ACC112 (cell line): ENCODE data around the gene SASH1.

Source experiments
- H2AFZ ChIP-seq: fragments of 200-600 bp; sonication (generic); one replicate; pipeline ENCODE4 v1.6.0; 2017; ENCODE audit warnings: antibody characterized with exemption, low read length; ENCODE audit not compliant: unreplicated experiment
- H3K27ac ChIP-seq: fragments of 200-600 bp; sonication (generic); 2 replicates; pipeline ENCODE4 v1.5.1; 2014; ENCODE audit warnings: low read depth, mild to moderate bottlenecking, antibody characterized with exemption, low read length, moderate library complexity
- H3K27me3 ChIP-seq: fragments of 200-600 bp; sonication (generic); 2 replicates; pipeline ENCODE4 v1.6.1; 2014; ENCODE audit warnings: mild to moderate bottlenecking, antibody characterized with exemption, low read length, moderate library complexity, mixed read lengths; ENCODE audit not compliant: insufficient read depth
- H3K36me3 ChIP-seq: fragments of 200-600 bp; sonication (generic); 2 replicates; pipeline ENCODE4 v1.6.1; 2016; ENCODE audit warnings: mild to moderate bottlenecking, antibody characterized with exemption, low read length, moderate library complexity, mixed read lengths; ENCODE audit not compliant: insufficient read depth
- H3K4me1 ChIP-seq: fragments of 200-600 bp; sonication (generic); one replicate; pipeline ENCODE4 v1.6.1; 2016; ENCODE audit warnings: low read length, mixed read lengths; ENCODE audit not compliant: insufficient read depth, unreplicated experiment, control insufficient read depth
- H3K4me3 ChIP-seq: fragments of 200-600 bp; sonication (generic); 2 replicates; pipeline ENCODE4 v1.5.1; 2014; ENCODE audit warnings: mild to moderate bottlenecking, low read depth, low read length
- H3K79me2 ChIP-seq: fragments of 200-600 bp; sonication (generic); one replicate; pipeline ENCODE4 v1.6.0; 2016; ENCODE audit warnings: low read length; ENCODE audit not compliant: control insufficient read depth, unreplicated experiment, insufficient read depth

Gene SASH1

GRCh38 chr6:148516617-148517016, 174.0 kb downstream of the SASH1 start:
- Histone ChIP-seq H3K27ac (no peak overlapping the region), H3K4me1 (peaks cover 34% of the 10 kb centered on the region), H3K27me3 (no peaks in the 10 kb centered on the region), H2AFZ (no peak overlapping the region), H3K79me2 (peaks cover 15% of the 10 kb centered on the region), H3K36me3 (peaks cover 36% of the 10 kb centered on the region; the same call in 1 of the 2 replicates), H3K4me3 (no peak overlapping the region)

DNA sequence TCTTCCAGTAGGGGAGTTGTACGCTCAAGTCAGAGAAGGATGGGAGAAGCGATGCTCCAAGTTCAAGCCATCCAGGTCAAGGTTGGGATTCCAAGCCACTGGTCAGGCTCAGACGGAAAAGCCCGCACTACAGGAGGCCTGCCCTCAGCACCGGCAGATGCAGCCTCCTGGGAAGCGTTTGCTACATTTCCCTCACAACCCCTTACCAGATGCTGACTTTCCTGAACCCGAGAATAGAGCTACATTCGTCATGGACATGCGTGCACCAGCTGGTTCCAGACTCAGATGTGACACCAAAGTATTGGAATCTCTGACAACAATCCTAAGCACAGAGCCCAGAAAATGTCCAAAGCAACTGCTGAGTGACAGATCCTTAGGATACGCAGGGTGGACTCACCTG, 174.8 kb downstream of the SASH1 start:
- H3K79me2 ChIP-seq: peaks cover 15% of the 10 kb centered on the region
- H3K36me3 ChIP-seq: peaks cover 36% of the 10 kb centered on the region; the same call in 1 of the 2 replicates
- no peaks in the 10 kb centered on the region for H3K27me3 ChIP-seq
- H3K4me3 ChIP-seq: no peak overlapping the region
- H3K27ac ChIP-seq: no peak overlapping the region
- peaks cover 42% of the 10 kb centered on the region for H3K4me1 ChIP-seq
- H2AFZ ChIP-seq: no peak overlapping the region

GRCh38 chr6:148518511-148519156, 176.0 kb downstream of the SASH1 start:
- Histone ChIP-seq H3K79me2 (peaks cover 8% of the 10 kb centered on the region), H3K27ac (no peak overlapping the region), H3K36me3 (peaks cover 36% of the 10 kb centered on the region; the same call in 1 of the 2 replicates), H3K4me3 (no peak overlapping the region), H2AFZ (no peak overlapping the region), H3K27me3 (no peaks in the 10 kb centered on the region), H3K4me1 (peaks cover 45% of the 10 kb centered on the region)

GRCh38 chr6:148520109-148520841, 177.6 kb downstream of the SASH1 start:
- Histone ChIP-seq H3K36me3 (peaks cover 28% of the 10 kb centered on the region; the same call in 1 of the 2 replicates), H3K27ac (peak overlapping the region; percentile 100), H3K79me2 (peaks cover 3% of the 10 kb centered on the region), H3K4me3 (no peak overlapping the region), H2AFZ (no peak overlapping the region), H3K27me3 (no peaks in the 10 kb centered on the region), H3K4me1 (peaks cover 48% of the 10 kb centered on the region)

- H3K27me3 ChIP-seq: no peaks in the 10 kb centered on the region
- peak overlapping the region; percentile 100 for H3K27ac ChIP-seq
- H3K4me1 ChIP-seq: peaks cover 54% of the 10 kb centered on the region
- H3K36me3 ChIP-seq: peaks cover 20% of the 10 kb centered on the region; the same call in 1 of the 2 replicates
- peaks cover 3% of the 10 kb centered on the region for H3K79me2 ChIP-seq
- H2AFZ ChIP-seq: no peak overlapping the region
- peak overlapping the region; percentile 33 for H3K4me3 ChIP-seq
These were observed 178.5 kb downstream of the SASH1 start for GRCh38 chr6:148521158-148521557.

DNA sequence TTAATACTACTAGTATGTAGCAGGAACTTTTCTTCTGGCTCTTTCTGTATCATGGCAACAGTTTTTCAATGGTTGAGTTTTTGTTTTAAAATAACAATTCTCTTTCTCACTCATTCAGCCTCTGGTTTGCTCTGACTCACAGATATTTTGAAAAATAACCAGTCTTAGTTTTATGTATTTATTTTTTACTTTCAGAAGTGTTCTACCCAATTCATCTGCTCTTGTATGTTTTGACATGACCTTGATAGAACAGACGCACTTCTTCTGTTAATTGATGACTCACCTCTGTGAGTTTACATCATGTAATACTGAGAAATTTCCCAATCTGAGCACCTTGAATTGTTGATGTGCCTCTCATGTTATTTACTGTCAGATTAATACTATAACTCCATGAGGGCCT, 178.9 kb downstream of the SASH1 start:
- Histone ChIP-seq H3K4me3 (peak overlapping the region; percentile 33; the same call in 1 of the 2 replicates), H3K4me1 (peaks cover 54% of the 10 kb centered on the region), H3K27ac (peak overlapping the region; percentile 100), H3K27me3 (no peaks in the 10 kb centered on the region), H2AFZ (no peak overlapping the region), H3K36me3 (peaks cover 20% of the 10 kb centered on the region; the same call in 1 of the 2 replicates), H3K79me2 (peaks cover 3% of the 10 kb centered on the region)

- Histone ChIP-seq H3K27me3 (no peaks in the 10 kb centered on the region), H3K79me2 (peaks cover 3% of the 10 kb centered on the region), H2AFZ (no peak overlapping the region), H3K4me3 (no peak overlapping the region), H3K27ac (peak overlapping the region; percentile 100), H3K36me3 (peaks cover 25% of the 10 kb centered on the region), H3K4me1 (peaks cover 61% of the 10 kb centered on the region)
These were observed 180.4 kb downstream of the SASH1 start for GRCh38 chr6:148523048-148523447.

DNA sequence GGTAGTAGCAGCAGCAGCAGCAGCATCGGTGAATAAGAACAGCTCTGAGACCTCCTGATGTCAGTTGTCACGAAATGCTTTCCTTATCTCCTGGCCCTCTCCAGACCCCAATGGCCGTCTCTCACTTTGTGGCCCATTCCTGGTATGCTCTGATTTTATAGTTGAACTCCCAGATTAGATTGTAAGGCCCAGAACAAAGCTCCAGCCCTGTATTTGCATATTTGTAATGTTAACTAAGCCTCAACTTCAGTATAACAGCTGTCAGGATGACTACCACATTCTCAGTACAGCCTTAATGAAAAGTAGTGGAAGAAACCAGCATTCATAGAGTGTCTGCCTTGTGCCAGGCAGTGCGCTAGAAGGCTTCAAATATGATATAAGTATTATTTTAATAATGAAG, 180.9 kb downstream of the SASH1 start:
- H3K4me1 ChIP-seq: peaks cover 61% of the 10 kb centered on the region
- H3K27ac ChIP-seq: peak overlapping the region; percentile 100
- H3K4me3 ChIP-seq: no peak overlapping the region
- H3K36me3 ChIP-seq: peaks cover 26% of the 10 kb centered on the region
- H3K27me3 ChIP-seq: no peaks in the 10 kb centered on the region
- H3K79me2 ChIP-seq: peaks cover 3% of the 10 kb centered on the region
- no peak overlapping the region for H2AFZ ChIP-seq

- peaks cover 67% of the 10 kb centered on the region for H3K4me1 ChIP-seq
- peak overlapping the region; percentile 100 for H3K27ac ChIP-seq
- H3K4me3 ChIP-seq: peak overlapping the region; percentile 65
- peaks cover 26% of the 10 kb centered on the region for H3K36me3 ChIP-seq
- no peak overlapping the region for H2AFZ ChIP-seq
- H3K27me3 ChIP-seq: no peaks in the 10 kb centered on the region
- H3K79me2 ChIP-seq: peaks cover 3% of the 10 kb centered on the region
These were observed 181.8 kb downstream of the SASH1 start for GRCh38 chr6:148524471-148524882.

GRCh38 chr6:148524976-148525375, 182.3 kb downstream of the SASH1 start:
- peaks cover 72% of the 10 kb centered on the region for H3K4me1 ChIP-seq
- H2AFZ ChIP-seq: no peak overlapping the region
- no peaks in the 10 kb centered on the region for H3K27me3 ChIP-seq
- peak overlapping the region; percentile 100 for H3K27ac ChIP-seq
- peaks cover 21% of the 10 kb centered on the region for H3K36me3 ChIP-seq
- peaks cover 3% of the 10 kb centered on the region for H3K79me2 ChIP-seq
- H3K4me3 ChIP-seq: peak overlapping the region; percentile 65
